ENCODE data around the gene KRABD2.
"Not testable (repeated sequence)": the region's sequence is repeated elsewhere in the genome, so short reads cannot be mapped to it uniquely, and the experiment has no call there.

Gene KRABD2

GRCh38 chr17:8382052-8382879, 5.8 kb upstream of the KRABD2 start (continued):
- TF ChIP-seq ZNF462 (CRISPR knock-in tag; IDR thresholded peaks at IDR 0.05) (no peak), CREB1 (CRISPR knock-in tag; IDR thresholded peaks at IDR 0.05; ENCODE audit: low read depth) (no peak), ZNF331 (CRISPR knock-in tag; IDR thresholded peaks at IDR 0.05; ENCODE audit: low read depth) (no peak), JUNB (IDR thresholded peaks at IDR 0.05; ENCODE audit: unreplicated experiment) (no peak)

GRCh38 chr17:8380049-8380448, 3.5 kb upstream of the KRABD2 start:
- Histone ChIP-seq H4K20me1 (replicated peaks; ENCODE audit: insufficient read depth) (peaks cover 32% of the 10 kb centered on the region), H3K9me2 (ENCODE audit: insufficient read depth) (no peaks in the 10 kb centered on the region), H3K27me3 (ENCODE audit: insufficient read depth) (no peaks in the 10 kb centered on the region), H3K4me1 (ENCODE audit: insufficient read depth) (peaks cover 34% of the 10 kb centered on the region), H3K4me2 (peak overlapping the region; percentile 85; the same call in 1 of the 2 replicates), H3K4me3 (peak overlapping the region; percentile 93), H3K36me3 (ENCODE audit: insufficient read depth) (peaks cover 54% of the 10 kb centered on the region), H3K27ac (ENCODE audit: low read depth) (peak overlapping the region; percentile 99), H2AFZ (no peak overlapping the region), H3K79me2 (replicated peaks; ENCODE audit: insufficient read depth) (peaks cover 46% of the 10 kb centered on the region), H3F3A (replicated peaks; ENCODE audit: low read depth) (peaks cover 60% of the 10 kb centered on the region)
- Mint-ChIP-seq H3K27ac (no peak overlapping the region; the same call in 1 of the 2 replicates), H3K4me1 (peaks cover 46% of the 10 kb centered on the region), H3K9me3 (peaks cover 3% of the 10 kb centered on the region; the same call in 1 of the 3 replicates), H3K27me3 (ENCODE audit: insufficient read depth, low read depth, poor library complexity) (peaks cover 18% of the 10 kb centered on the region), H3K36me3 (ENCODE audit: low read depth) (peaks cover 78% of the 10 kb centered on the region), H3K4me3 (peak overlapping the region; percentile 100)
- TF ChIP-seq ZNF114 (CRISPR knock-in tag; IDR thresholded peaks at IDR 0.05) (no peak), EZH2 (IDR thresholded peaks at IDR 0.05; ENCODE audit: low read depth, unreplicated experiment) (no peak)
- no peak for ATAC-seq
- no peak for DNase-seq (ENCODE audit: low spot score)

GRCh38 chr17:8378117-8378516, 1.6 kb upstream of the KRABD2 start:
- not testable (repeated sequence) for H3K9me3 Mint-ChIP-seq; H2AFZ ChIP-seq; H3K27me3 Mint-ChIP-seq (ENCODE audit: insufficient read depth, low read depth, poor library complexity); ATAC-seq; H3K4me3 ChIP-seq; H3K27ac Mint-ChIP-seq; H3K27me3 ChIP-seq (ENCODE audit: insufficient read depth); H3K9me2 ChIP-seq (ENCODE audit: insufficient read depth); H3K4me3 Mint-ChIP-seq; DNase-seq (ENCODE audit: low spot score)
- Mint-ChIP-seq H3K36me3 (ENCODE audit: low read depth) (peaks cover 81% of the 10 kb centered on the region), H3K4me1 (peaks cover 39% of the 10 kb centered on the region)
- Histone ChIP-seq H3K27ac (ENCODE audit: low read depth) (peak overlapping the region; percentile 99), H3K4me2 (peak overlapping the region; percentile 35; the same call in 1 of the 2 replicates), H3F3A (replicated peaks; ENCODE audit: low read depth) (peaks cover 60% of the 10 kb centered on the region), H3K79me2 (replicated peaks; ENCODE audit: insufficient read depth) (peaks cover 46% of the 10 kb centered on the region), H3K4me1 (ENCODE audit: insufficient read depth) (peaks cover 34% of the 10 kb centered on the region), H4K20me1 (replicated peaks; ENCODE audit: insufficient read depth) (peaks cover 32% of the 10 kb centered on the region), H3K36me3 (ENCODE audit: insufficient read depth) (peaks cover 54% of the 10 kb centered on the region)

Data from GM23338 (cell line).